IPS-18a (cell line): ENCODE measurements around the gene TUBG2.

Experiments
- H3K27ac ChIP-seq: one replicate; pipeline ENCODE4 v1.5.1; 2013; ENCODE audit warnings: low read length
- H3K27me3 ChIP-seq: one replicate; pipeline ENCODE4 v1.6.1; 2013; ENCODE audit warnings: mild to moderate bottlenecking, low read length; ENCODE audit not compliant: control insufficient read depth, insufficient read depth
- H3K36me3 ChIP-seq: one replicate; pipeline ENCODE4 v1.6.1; 2013; ENCODE audit warnings: low read depth, low read length; ENCODE audit not compliant: control insufficient read depth
- H3K4me1 ChIP-seq: one replicate; pipeline ENCODE4 v1.6.1; 2013; ENCODE audit warnings: low read depth, low read length; ENCODE audit not compliant: control insufficient read depth
- H3K4me3 ChIP-seq: one replicate; pipeline ENCODE4 v1.5.1; 2013; ENCODE audit warnings: low read length
- H3K9ac ChIP-seq: one replicate; pipeline ENCODE4 v1.6.1; 2013; ENCODE audit warnings: mild to moderate bottlenecking, low read length, moderate library complexity
- H3K9me3 ChIP-seq: one replicate; pipeline ENCODE4 v1.6.1; 2013; ENCODE audit warnings: low read depth, low read length; ENCODE audit not compliant: control insufficient read depth

TUBG2 gene

GRCh38 chr17:42674755-42675347, 15.8 kb downstream of the TUBG2 start:
- H3K27me3 ChIP-seq, result peaks cover 66% of the 10 kb centered on the region
- peaks cover 37% of the 10 kb centered on the region for H3K4me1 ChIP-seq
- no peaks in the 10 kb centered on the region for H3K9me3 ChIP-seq
- H3K4me3 ChIP-seq, result peak overlapping the region; percentile 88
- no peak overlapping the region for H3K9ac ChIP-seq
- H3K36me3 ChIP-seq, result no peaks in the 10 kb centered on the region
- H3K27ac ChIP-seq, result no peak overlapping the region

GRCh38 chr17:42675348-42675964, 16.4 kb downstream of the TUBG2 start:
- no peak overlapping the region for H3K27ac ChIP-seq
- H3K4me1 ChIP-seq, result peaks cover 42% of the 10 kb centered on the region
- H3K36me3 ChIP-seq, result no peaks in the 10 kb centered on the region
- peak overlapping the region; percentile 88 for H3K4me3 ChIP-seq
- H3K9ac ChIP-seq, result no peak overlapping the region
- no peaks in the 10 kb centered on the region for H3K9me3 ChIP-seq
- peaks cover 69% of the 10 kb centered on the region for H3K27me3 ChIP-seq

- Histone ChIP-seq H3K4me3 (peak overlapping the region; percentile 88), H3K4me1 (peaks cover 39% of the 10 kb centered on the region), H3K27me3 (peaks cover 67% of the 10 kb centered on the region), H3K9me3 (no peaks in the 10 kb centered on the region), H3K36me3 (no peaks in the 10 kb centered on the region), H3K27ac (no peak overlapping the region), H3K9ac (peak overlapping the region; percentile 48)
Measured at GRCh38 chr17:42675965-42676423, 16.9 kb downstream of the TUBG2 start.

- Histone ChIP-seq H3K36me3 (no peaks in the 10 kb centered on the region), H3K9ac (peak within 1 kb of the TSS; percentile 60), H3K27me3 (peaks cover 61% of the 10 kb centered on the region), H3K9me3 (no peaks in the 10 kb centered on the region), H3K4me3 (peak within 1 kb of the TSS; percentile 88), H3K4me1 (peaks cover 37% of the 10 kb centered on the region), H3K27ac (peak within 1 kb of the TSS; percentile 18)
Measured at GRCh38 chr17:42676424-42677011, 17.4 kb downstream of the TUBG2 start, which contains the start of gene PLEKHH3. Gene PLEKHH3 (minus strand): TSS chr17:42676994. CDS start chr17:42676563, 431 bp downstream.

- H3K27ac ChIP-seq, result peak overlapping the region; percentile 18
- peak overlapping the region; percentile 60 for H3K9ac ChIP-seq
- H3K9me3 ChIP-seq, result no peaks in the 10 kb centered on the region
- peaks cover 54% of the 10 kb centered on the region for H3K27me3 ChIP-seq
- H3K36me3 ChIP-seq, result no peaks in the 10 kb centered on the region
- peak overlapping the region; percentile 88 for H3K4me3 ChIP-seq
- H3K4me1 ChIP-seq, result peaks cover 38% of the 10 kb centered on the region
Measured at GRCh38 chr17:42677012-42677857, 18.2 kb downstream of the TUBG2 start.

- peaks cover 50% of the 10 kb centered on the region for H3K27me3 ChIP-seq
- H3K9me3 ChIP-seq, result no peaks in the 10 kb centered on the region
- H3K4me3 ChIP-seq, result peak overlapping the region; percentile 63
- H3K9ac ChIP-seq, result peak overlapping the region; percentile 69
- H3K27ac ChIP-seq, result peak overlapping the region; percentile 21
- peaks cover 37% of the 10 kb centered on the region for H3K4me1 ChIP-seq
- no peaks in the 10 kb centered on the region for H3K36me3 ChIP-seq
Measured at GRCh38 chr17:42677921-42678781, 19.1 kb downstream of the TUBG2 start.

GRCh38 chr17:42678951-42679491, 19.9 kb downstream of the TUBG2 start:
- Histone ChIP-seq H3K4me1 (peaks cover 43% of the 10 kb centered on the region), H3K27me3 (peaks cover 50% of the 10 kb centered on the region), H3K9me3 (no peaks in the 10 kb centered on the region), H3K4me3 (peak overlapping the region; percentile 61), H3K27ac (no peak overlapping the region), H3K9ac (peak overlapping the region; percentile 69), H3K36me3 (no peaks in the 10 kb centered on the region)

GRCh38 chr17:42679492-42680330, 20.6 kb downstream of the TUBG2 start:
- Histone ChIP-seq H3K4me3 (peak overlapping the region; percentile 43), H3K27me3 (peaks cover 49% of the 10 kb centered on the region), H3K36me3 (no peaks in the 10 kb centered on the region), H3K4me1 (peaks cover 38% of the 10 kb centered on the region), H3K27ac (no peak overlapping the region), H3K9ac (peak overlapping the region; percentile 30), H3K9me3 (no peaks in the 10 kb centered on the region)

- Histone ChIP-seq H3K4me1 (peaks cover 37% of the 10 kb centered on the region), H3K9ac (no peak overlapping the region), H3K36me3 (peaks cover 2% of the 10 kb centered on the region), H3K9me3 (no peaks in the 10 kb centered on the region), H3K4me3 (peak overlapping the region; percentile 43), H3K27ac (no peak overlapping the region), H3K27me3 (peaks cover 43% of the 10 kb centered on the region)
Measured at GRCh38 chr17:42680331-42680808, 21.3 kb downstream of the TUBG2 start.
